ENCODE measurements around the gene RTP1.

The RTP1 gene

DNA sequence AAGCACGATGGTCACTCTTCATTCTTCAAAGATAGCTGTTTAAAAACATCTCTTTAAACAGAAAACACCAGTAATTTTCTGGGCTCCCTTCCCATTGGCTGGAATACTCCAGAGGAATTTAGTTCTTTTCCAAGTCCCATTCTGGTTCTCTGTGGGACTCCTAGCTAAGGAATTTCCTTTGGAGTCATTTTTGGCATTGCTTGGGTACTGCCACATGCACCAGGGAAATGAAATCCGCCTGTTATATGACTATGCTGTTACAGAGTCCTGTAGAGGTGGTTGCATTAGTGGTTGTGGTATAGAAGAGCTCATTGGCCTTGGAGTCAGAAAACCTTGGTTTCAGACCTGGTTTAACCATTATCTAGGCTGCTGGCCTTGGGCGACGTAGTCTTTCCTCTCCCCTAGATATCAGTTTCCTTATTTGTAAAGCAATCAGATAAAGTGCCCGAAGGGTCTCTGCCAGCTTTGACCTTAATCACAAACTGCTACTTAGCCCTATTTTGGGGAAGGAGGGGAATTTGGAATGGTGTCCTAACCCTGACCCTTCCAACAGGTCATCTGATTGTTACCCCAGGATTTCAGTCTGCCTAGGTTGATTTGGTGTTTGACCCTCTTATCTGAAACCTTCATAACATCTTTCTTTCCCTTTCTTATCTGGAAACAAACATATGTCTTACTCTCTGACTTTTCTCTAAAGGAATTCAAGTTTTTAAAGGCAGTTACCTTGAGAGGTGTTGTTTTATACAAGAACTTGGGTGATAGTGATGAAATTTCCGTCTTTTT is 13.4 kb downstream of the RTP1 start:
- DNase-seq (ENCODE audit: low read depth, low spot score) = peak; percentile 35
- H3K36me3 ChIP-seq (ENCODE audit: insufficient read depth, insufficient read length, low read length) = no peaks in the 10 kb centered on the region

DNA sequence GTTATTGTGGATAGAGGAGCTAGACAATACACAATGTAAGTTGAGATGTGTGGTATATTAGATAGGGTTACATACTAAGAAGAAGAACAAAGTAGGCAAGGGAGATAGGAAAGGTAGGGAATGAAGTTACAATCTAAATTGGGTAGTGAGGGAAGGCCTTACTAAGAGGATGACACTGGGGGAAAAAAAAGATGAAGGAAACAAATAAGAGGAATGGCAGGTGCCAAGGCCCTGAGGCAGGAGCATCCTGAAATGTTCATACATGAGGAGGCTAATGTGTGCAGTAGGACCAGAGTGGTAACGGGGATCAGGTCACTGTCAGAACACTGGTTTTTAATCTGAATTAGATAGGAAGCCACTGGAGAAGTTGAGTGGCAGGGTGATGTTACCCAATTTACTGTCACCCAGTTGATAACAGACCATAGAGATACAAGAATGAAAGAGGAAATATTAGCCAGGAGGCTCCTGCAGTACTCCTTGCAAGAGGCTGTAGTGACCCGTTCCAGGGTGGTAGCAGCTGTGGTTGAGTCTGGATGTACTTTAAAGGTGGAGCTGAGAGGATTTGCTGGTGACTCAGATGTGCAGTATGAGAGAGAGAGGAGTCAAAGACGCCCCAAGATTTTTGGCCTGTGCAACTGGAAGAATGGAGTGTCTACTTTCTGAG is 14.4 kb downstream of the RTP1 start:
- no peak for DNase-seq (ENCODE audit: low read depth, low spot score)
- H3K36me3 ChIP-seq (ENCODE audit: insufficient read depth, insufficient read length, low read length) = no peaks in the 10 kb centered on the region
- TF ChIP-seq YY1 (IDR thresholded peaks at IDR 0.05; ENCODE audit: insufficient read depth, insufficient read length) = no peak
- TF ChIP-seq ZNF274 (IDR thresholded peaks at IDR 0.05; ENCODE audit: low read depth, low read length) = no peak
- no peaks in the 10 kb centered on the region for H3K27me3 ChIP-seq (ENCODE audit: insufficient read depth, insufficient read length)
- no peak overlapping the region for H3K4me3 ChIP-seq (ENCODE audit: insufficient read length, low read depth)
- H3K9me3 ChIP-seq (ENCODE audit: insufficient read depth, low read length) = peaks cover 19% of the 10 kb centered on the region; the same call in 1 of the 2 replicates
- H3K9ac ChIP-seq (ENCODE audit: insufficient read length, low read depth) = no peak overlapping the region
- no peaks in the 10 kb centered on the region for H3K4me1 ChIP-seq (ENCODE audit: insufficient read depth, insufficient read length)

More for the DNA sequence above, 13.4 kb downstream of the RTP1 start:
- H3K9me3 ChIP-seq (ENCODE audit: insufficient read depth, low read length) = peaks cover 25% of the 10 kb centered on the region; the same call in 1 of the 2 replicates
- no peak for TF ChIP-seq YY1 (IDR thresholded peaks at IDR 0.05; ENCODE audit: insufficient read depth, insufficient read length)
- no peak for TF ChIP-seq ZNF274 (IDR thresholded peaks at IDR 0.05; ENCODE audit: low read depth, low read length)
- TF ChIP-seq SUZ12 (IDR thresholded peaks at IDR 0.05; ENCODE audit: extremely low read depth, insufficient read depth, insufficient read length) = no peak
- no peaks in the 10 kb centered on the region for H3K4me1 ChIP-seq (ENCODE audit: insufficient read depth, insufficient read length)
- H3K27me3 ChIP-seq (ENCODE audit: insufficient read depth, insufficient read length) = no peaks in the 10 kb centered on the region
- no peak overlapping the region for H3K4me3 ChIP-seq (ENCODE audit: insufficient read length, low read depth)
- no peak overlapping the region for H3K9ac ChIP-seq (ENCODE audit: insufficient read length, low read depth)

DNA sequence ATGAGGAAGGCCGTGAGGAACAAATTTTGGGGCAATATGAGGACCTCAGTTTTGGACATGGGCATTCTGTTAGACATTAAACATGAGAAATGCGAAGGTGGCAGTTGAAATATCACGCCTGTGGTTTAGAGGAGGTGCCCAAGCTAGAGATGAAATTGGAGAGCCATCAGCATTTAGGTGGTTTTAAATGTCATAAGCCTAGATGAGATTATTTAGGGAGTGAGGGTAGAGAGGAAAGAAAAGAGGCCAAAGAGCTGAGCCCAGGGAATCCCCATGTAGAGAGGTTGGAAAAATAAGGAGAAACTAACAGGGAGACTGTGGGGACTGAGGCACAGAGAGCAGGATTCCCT is 14.9 kb downstream of the RTP1 start:
- no peaks in the 10 kb centered on the region for H3K4me1 ChIP-seq (ENCODE audit: insufficient read depth, insufficient read length)
- DNase-seq (ENCODE audit: low read depth, low spot score) = no peak
- H3K4me3 ChIP-seq (ENCODE audit: insufficient read length, low read depth) = no peak overlapping the region

DNA sequence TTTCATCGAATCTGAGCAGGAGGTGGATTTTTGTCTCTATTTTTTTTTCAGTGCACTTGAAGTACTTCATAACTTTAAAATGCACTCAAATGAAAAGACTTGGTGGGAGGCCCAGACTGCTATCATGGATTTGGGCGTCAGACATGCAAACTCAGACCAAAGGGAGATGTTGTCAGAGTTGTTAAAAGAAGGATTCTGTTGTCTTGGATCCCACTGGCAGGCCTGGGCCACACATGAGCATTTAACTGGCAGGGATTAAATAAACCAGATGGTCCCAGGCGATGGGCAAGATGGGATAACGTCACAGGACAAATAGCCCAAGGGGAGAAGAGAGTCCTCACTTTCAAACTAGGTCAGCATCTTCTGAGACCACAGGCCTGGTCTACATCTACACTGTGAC is 15.4 kb downstream of the RTP1 start:
- DNase-seq (ENCODE audit: low read depth, low spot score) = no peak
- Histone ChIP-seq H3K27me3 (ENCODE audit: insufficient read depth, insufficient read length) (no peaks in the 10 kb centered on the region), H3K36me3 (ENCODE audit: insufficient read depth, insufficient read length, low read length) (no peaks in the 10 kb centered on the region), H3K4me3 (ENCODE audit: insufficient read length, low read depth) (no peak overlapping the region), H3K9me3 (ENCODE audit: insufficient read depth, low read length) (peaks cover 8% of the 10 kb centered on the region; the same call in 1 of the 2 replicates), H3K4me1 (ENCODE audit: insufficient read depth, insufficient read length) (no peaks in the 10 kb centered on the region), H3K9ac (ENCODE audit: insufficient read length, low read depth) (no peak overlapping the region)
- TF ChIP-seq ZNF274 (IDR thresholded peaks at IDR 0.05; ENCODE audit: low read depth, low read length) (no peak), SUZ12 (IDR thresholded peaks at IDR 0.05; ENCODE audit: extremely low read depth, insufficient read depth, insufficient read length) (no peak), YY1 (IDR thresholded peaks at IDR 0.05; ENCODE audit: insufficient read depth, insufficient read length) (no peak)

More for the DNA sequence above, 14.9 kb downstream of the RTP1 start:
- H3K9ac ChIP-seq (ENCODE audit: insufficient read length, low read depth) = no peak overlapping the region
- no peaks in the 10 kb centered on the region for H3K36me3 ChIP-seq (ENCODE audit: insufficient read depth, insufficient read length, low read length)
- no peaks in the 10 kb centered on the region for H3K27me3 ChIP-seq (ENCODE audit: insufficient read depth, insufficient read length)
- peaks cover 14% of the 10 kb centered on the region; the same call in 1 of the 2 replicates for H3K9me3 ChIP-seq (ENCODE audit: insufficient read depth, low read length)
- no peak for TF ChIP-seq ZNF274 (IDR thresholded peaks at IDR 0.05; ENCODE audit: low read depth, low read length)
- no peak for TF ChIP-seq SUZ12 (IDR thresholded peaks at IDR 0.05; ENCODE audit: extremely low read depth, insufficient read depth, insufficient read length)
- no peak for TF ChIP-seq YY1 (IDR thresholded peaks at IDR 0.05; ENCODE audit: insufficient read depth, insufficient read length)

DNA sequence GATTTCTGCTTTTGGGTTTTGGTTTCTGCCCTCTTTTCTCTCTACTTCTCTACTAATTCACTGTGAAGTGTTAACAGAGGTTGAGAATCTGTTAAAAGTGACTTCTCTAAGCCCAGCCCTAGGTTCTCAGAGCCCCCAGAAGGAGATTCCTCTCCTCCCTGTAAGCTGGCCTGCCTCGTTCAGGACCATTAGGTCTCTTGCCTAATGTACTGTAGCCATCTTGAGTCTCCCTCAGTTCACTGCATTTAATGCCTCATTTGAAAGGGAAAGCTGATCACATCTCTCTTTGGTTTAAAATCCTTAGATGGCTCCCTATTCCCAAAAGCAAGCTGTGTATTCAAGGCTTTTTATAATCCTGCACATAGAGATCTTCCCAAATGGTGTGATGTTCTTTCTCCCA is 16.3 kb downstream of the RTP1 start:
- TF ChIP-seq YY1 (IDR thresholded peaks at IDR 0.05; ENCODE audit: insufficient read depth, insufficient read length) (no peak), SUZ12 (IDR thresholded peaks at IDR 0.05; ENCODE audit: extremely low read depth, insufficient read depth, insufficient read length) (no peak)
- DNase-seq (ENCODE audit: low read depth, low spot score) = no peak

DNA sequence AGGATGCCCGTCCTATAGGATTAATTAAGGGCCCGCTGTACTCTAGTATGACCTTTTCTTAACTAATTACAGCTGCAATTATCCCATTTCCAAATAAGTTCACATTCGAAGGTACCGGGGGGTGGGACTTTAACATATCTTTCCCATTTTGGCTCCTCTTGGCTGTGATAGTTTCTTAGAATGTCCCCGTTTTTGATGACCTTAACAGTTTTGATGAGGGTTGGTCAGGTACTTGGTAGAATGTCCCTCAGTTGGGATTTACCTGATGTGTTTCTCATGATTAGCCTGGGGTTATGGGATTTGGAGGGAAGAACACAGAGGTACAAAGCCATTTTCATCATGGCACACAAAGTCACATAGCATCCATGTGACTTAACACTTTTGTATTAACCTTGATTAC is 18.2 kb downstream of the RTP1 start:
- DNase-seq (ENCODE audit: low read depth, low spot score) = no peak
- H3K9ac ChIP-seq (ENCODE audit: insufficient read length, low read depth) = no peak overlapping the region
- no peak overlapping the region for H3K4me3 ChIP-seq (ENCODE audit: insufficient read length, low read depth)
- H3K36me3 ChIP-seq (ENCODE audit: insufficient read depth, insufficient read length, low read length) = no peaks in the 10 kb centered on the region
- peaks cover 3% of the 10 kb centered on the region for H3K4me1 ChIP-seq (ENCODE audit: insufficient read depth, insufficient read length)
- no peaks in the 10 kb centered on the region for H3K27me3 ChIP-seq (ENCODE audit: insufficient read depth, insufficient read length)
- H3K9me3 ChIP-seq (ENCODE audit: insufficient read depth, low read length) = no peaks in the 10 kb centered on the region
- TF ChIP-seq YY1 (IDR thresholded peaks at IDR 0.05; ENCODE audit: insufficient read depth, insufficient read length) (no peak), ZNF274 (IDR thresholded peaks at IDR 0.05; ENCODE audit: low read depth, low read length) (no peak), SUZ12 (IDR thresholded peaks at IDR 0.05; ENCODE audit: extremely low read depth, insufficient read depth, insufficient read length) (no peak)

More for the DNA sequence above, 16.3 kb downstream of the RTP1 start:
- Histone ChIP-seq H3K9me3 (ENCODE audit: insufficient read depth, low read length) (no peaks in the 10 kb centered on the region), H3K4me3 (ENCODE audit: insufficient read length, low read depth) (no peak overlapping the region), H3K36me3 (ENCODE audit: insufficient read depth, insufficient read length, low read length) (no peaks in the 10 kb centered on the region), H3K9ac (ENCODE audit: insufficient read length, low read depth) (no peak overlapping the region), H3K4me1 (ENCODE audit: insufficient read depth, insufficient read length) (no peaks in the 10 kb centered on the region), H3K27me3 (ENCODE audit: insufficient read depth, insufficient read length) (no peaks in the 10 kb centered on the region)

DNA sequence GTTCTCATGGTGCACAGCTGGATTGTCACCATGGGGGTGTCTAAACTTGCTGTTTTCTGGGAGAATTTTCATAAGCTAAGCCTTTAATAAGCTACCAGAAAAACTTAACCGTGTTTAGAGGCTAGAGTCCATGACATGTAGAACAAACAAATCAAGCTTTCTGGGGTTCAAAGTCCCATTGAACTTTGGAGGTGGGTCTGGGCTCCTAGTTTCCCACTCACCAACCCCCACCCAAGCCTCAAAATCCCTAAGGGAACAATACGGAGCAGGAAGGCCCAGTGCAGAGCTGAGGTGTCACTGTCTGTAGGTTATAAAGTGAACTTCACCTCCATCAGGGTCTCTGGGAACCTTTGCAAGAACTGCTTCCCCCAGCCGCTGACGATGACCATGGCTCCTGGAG is 25.5 kb downstream of the RTP1 start:
- Histone ChIP-seq H3K4me3 (ENCODE audit: insufficient read length, low read depth) (no peak overlapping the region), H3K9me3 (ENCODE audit: insufficient read depth, low read length) (0 out of 2 replicates have a peak, but pooled peaks cover 5% of the 10 kb centered on the region), H3K27me3 (ENCODE audit: insufficient read depth, insufficient read length) (no peaks in the 10 kb centered on the region), H3K9ac (ENCODE audit: insufficient read length, low read depth) (no peak overlapping the region), H3K36me3 (ENCODE audit: insufficient read depth, insufficient read length, low read length) (no peaks in the 10 kb centered on the region), H3K4me1 (ENCODE audit: insufficient read depth, insufficient read length) (peaks cover 3% of the 10 kb centered on the region)
- DNase-seq (ENCODE audit: low read depth, low spot score) = no peak
- TF ChIP-seq YY1 (IDR thresholded peaks at IDR 0.05; ENCODE audit: insufficient read depth, insufficient read length) = no peak
- no peak for TF ChIP-seq ZNF274 (IDR thresholded peaks at IDR 0.05; ENCODE audit: low read depth, low read length)
- no peak for TF ChIP-seq SUZ12 (IDR thresholded peaks at IDR 0.05; ENCODE audit: extremely low read depth, insufficient read depth, insufficient read length)
